D721Med (cell line): ENCODE measurements around the gene ADARB2.

Experiments used
- DNase-seq: peaks from one replicate; pipeline ENCODE4 v3.0.0; 2011; ENCODE audit warnings: low spot score; ENCODE audit not compliant: insufficient read length
- FAIRE-seq: peaks from 2 replicates; lab custom pipeline; 2011; peaks lifted over from hg19 to GRCh38; lab: Jason Lieb, UNC
- CTCF ChIP-seq: IDR thresholded peaks from 2 replicates; pipeline ENCODE4 v1.5.1; 2012; ENCODE audit warnings: mild to moderate bottlenecking, control low read depth; ENCODE audit not compliant: insufficient read depth; ENCODE audit errors: missing control alignments

ADARB2 gene

GRCh38 chr10:1374511-1375345 is 362.6 kb downstream of the ADARB2 start:
- DNase-seq (no peak), FAIRE-seq (no peak)
- TF ChIP-seq CTCF, result no peak

GRCh38 chr10:1373287-1373686 is 364.0 kb downstream of the ADARB2 start:
- FAIRE-seq (no peak), DNase-seq (no peak)
- TF ChIP-seq CTCF, result no peak

GRCh38 chr10:1372212-1372611 is 365.1 kb downstream of the ADARB2 start:
- TF ChIP-seq CTCF, result no peak
- DNase-seq (no peak), FAIRE-seq (no peak)

- DNase-seq (no peak), FAIRE-seq (no peak)
- TF ChIP-seq CTCF, result no peak
These were observed 367.0 kb downstream of the ADARB2 start for GRCh38 chr10:1370298-1370697.

GRCh38 chr10:1369665-1370064 is 367.7 kb downstream of the ADARB2 start:
- FAIRE-seq, result no peak
- TF ChIP-seq CTCF, result no peak
- DNase-seq, result no peak

- FAIRE-seq, result no peak
- TF ChIP-seq CTCF, result no peak
- no peak for DNase-seq
These were observed 368.1 kb downstream of the ADARB2 start for GRCh38 chr10:1369197-1369596.

- no peak for FAIRE-seq
- peak; percentile 50 for TF ChIP-seq CTCF
- no peak for DNase-seq
These were observed 368.5 kb downstream of the ADARB2 start for GRCh38 chr10:1368842-1369171.
